Chondrocyte (in vitro differentiated cells): ENCODE results near the gene IGF1R. TPM values are rescaled to one million over a fixed set of nuclear protein-coding genes. Genes with fewer than 3 reads are reported as not detected.

Experiments used
- DNase-seq: peaks from one replicate; pipeline ENCODE4 v3.0.0; 2021; ENCODE audit warnings: mixed read lengths, low spot score
- H3K27ac Mint-ChIP-seq: one replicate; pipeline ENCODE4 v1.8.0; 2021; ENCODE audit warnings: mild to moderate bottlenecking, moderate library complexity, mixed read lengths; ENCODE audit not compliant: unreplicated experiment
- H3K27me3 Mint-ChIP-seq: 2 replicates; pipeline ENCODE4 v1.8.0; 2021; ENCODE audit warnings: low read depth, mixed read lengths
- H3K36me3 Mint-ChIP-seq: 2 replicates; pipeline ENCODE4 v1.8.0; 2021; ENCODE audit warnings: low read depth, mixed read lengths
- H3K4me1 Mint-ChIP-seq: 2 replicates; pipeline ENCODE4 v1.8.0; 2021; ENCODE audit warnings: low read depth, mild to moderate bottlenecking, mixed read lengths
- H3K4me3 Mint-ChIP-seq: one replicate; pipeline ENCODE4 v1.8.0; 2021; ENCODE audit warnings: mild to moderate bottlenecking, moderate library complexity, mixed read lengths; ENCODE audit not compliant: unreplicated experiment
- H3K9me3 Mint-ChIP-seq: 2 replicates; pipeline ENCODE4 v1.8.0; 2021; ENCODE audit warnings: low read depth, mixed read lengths
- CTCF ChIP-seq: fragments of 200-600 bp; sonication (generic); IDR thresholded peaks from 2 replicates; pipeline ENCODE4 v1.5.0; 2021; ENCODE audit warnings: antibody characterized with exemption, mild to moderate bottlenecking, moderate library complexity
- total RNA-seq: library from RNA; stranded (reverse); gene quantifications from 3 replicates; pipeline ENCODE4 v1.2.1, GENCODE V29; 2021

The IGF1R gene
- total RNA-seq, 1 donor from 2014 or later, result 119 TPM

GRCh38 chr15:98859149-98859548, 210.8 kb downstream of the IGF1R start:
- Mint-ChIP-seq H3K4me3 (no peak overlapping the region), H3K27me3 (no peaks in the 10 kb centered on the region), H3K27ac (peak overlapping the region; percentile 96), H3K9me3 (no peaks in the 10 kb centered on the region), H3K36me3 (no peaks in the 10 kb centered on the region), H3K4me1 (peaks cover 97% of the 10 kb centered on the region)
- no peak for TF ChIP-seq CTCF
- no peak for DNase-seq

DNA sequence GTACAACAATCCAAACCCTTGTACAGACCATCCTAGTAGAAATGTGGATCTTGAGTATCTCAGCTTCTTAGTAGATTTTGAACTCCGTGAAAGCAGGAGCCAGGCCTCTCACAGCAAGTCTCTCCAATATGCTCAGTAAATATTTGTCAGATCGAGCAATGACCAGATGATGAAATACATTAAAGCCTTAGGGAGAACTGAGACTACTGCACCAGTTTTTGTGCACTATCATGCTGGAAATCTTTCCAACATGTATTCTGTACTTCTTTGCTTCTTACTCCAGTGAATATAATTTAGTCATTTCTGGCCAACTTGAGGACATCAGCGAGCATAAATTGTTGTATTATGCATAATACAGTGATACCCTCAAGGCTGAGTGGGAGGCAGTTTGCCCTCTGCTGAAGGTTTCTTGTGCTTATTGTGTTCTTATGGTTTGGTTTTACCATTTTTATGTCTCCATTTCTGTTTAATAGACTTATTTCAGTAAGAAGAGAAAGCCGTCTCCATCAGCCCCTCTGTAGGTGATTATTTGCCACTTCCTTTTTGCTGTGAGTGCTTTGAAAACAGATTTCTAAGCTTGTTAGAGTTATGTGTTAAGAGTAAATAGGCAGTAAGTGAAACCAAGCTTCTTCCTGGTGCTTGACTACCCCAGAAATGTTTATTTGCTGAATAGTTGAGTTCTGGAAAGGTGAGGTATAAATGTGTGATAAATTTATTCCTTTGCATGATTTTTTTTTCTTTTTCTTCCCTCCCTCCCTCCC, 212.1 kb downstream of the IGF1R start:
- Mint-ChIP-seq H3K27ac (peak overlapping the region; percentile 80), H3K4me3 (no peak overlapping the region), H3K27me3 (no peaks in the 10 kb centered on the region), H3K36me3 (no peaks in the 10 kb centered on the region), H3K9me3 (no peaks in the 10 kb centered on the region), H3K4me1 (peaks cover 92% of the 10 kb centered on the region)
- TF ChIP-seq CTCF, result peak; percentile 10
- DNase-seq, result no peak

DNA sequence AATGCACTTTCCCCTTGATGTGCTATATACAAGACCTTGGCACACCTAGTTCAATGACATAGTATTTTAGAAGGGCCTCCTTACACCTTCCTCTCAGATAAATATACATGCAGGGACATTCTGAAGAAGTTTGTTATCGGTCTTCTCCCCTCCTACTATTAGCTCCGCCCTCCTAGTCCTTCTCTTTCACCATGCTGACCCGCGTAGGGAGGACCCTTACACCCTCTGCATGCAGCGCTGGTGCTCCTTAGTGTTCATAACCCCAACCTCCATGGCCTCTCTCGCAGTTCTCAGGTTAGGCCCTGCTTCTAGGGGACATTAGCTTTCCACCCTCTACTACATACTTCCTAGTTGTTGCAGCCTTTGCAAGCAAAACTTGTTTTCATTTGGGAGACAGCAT, 212.8 kb downstream of the IGF1R start:
- no peak for DNase-seq
- no peak for TF ChIP-seq CTCF
- H3K36me3 Mint-ChIP-seq, result no peaks in the 10 kb centered on the region
- H3K27ac Mint-ChIP-seq, result peak overlapping the region; percentile 80
- no peaks in the 10 kb centered on the region for H3K9me3 Mint-ChIP-seq
- H3K27me3 Mint-ChIP-seq, result no peaks in the 10 kb centered on the region
- peaks cover 92% of the 10 kb centered on the region for H3K4me1 Mint-ChIP-seq
- H3K4me3 Mint-ChIP-seq, result no peak overlapping the region

GRCh38 chr15:98863983-98864382, 215.6 kb downstream of the IGF1R start:
- H3K9me3 Mint-ChIP-seq, result no peaks in the 10 kb centered on the region
- DNase-seq, result no peak
- H3K4me1 Mint-ChIP-seq, result peaks cover 86% of the 10 kb centered on the region
- H3K36me3 Mint-ChIP-seq, result no peaks in the 10 kb centered on the region
- no peak overlapping the region for H3K27ac Mint-ChIP-seq
- no peaks in the 10 kb centered on the region for H3K27me3 Mint-ChIP-seq
- no peak for TF ChIP-seq CTCF
- no peak overlapping the region for H3K4me3 Mint-ChIP-seq

- Mint-ChIP-seq H3K4me1 (peaks cover 85% of the 10 kb centered on the region), H3K27me3 (no peaks in the 10 kb centered on the region), H3K36me3 (no peaks in the 10 kb centered on the region), H3K4me3 (peak overlapping the region; percentile 67), H3K9me3 (no peaks in the 10 kb centered on the region), H3K27ac (peak overlapping the region; percentile 95)
- DNase-seq, result no peak
- no peak for TF ChIP-seq CTCF
These were observed 217.3 kb downstream of the IGF1R start for GRCh38 chr15:98865397-98866339.
